T-helper 9 cell (primary cell): ENCODE results near the gene HYCC1.
"Not testable (repeated sequence)": the region's sequence is repeated elsewhere in the genome, so short reads cannot be mapped to it uniquely, and the experiment has no call there.

Source experiments
- DNase-seq: peaks from one replicate; pipeline ENCODE4 v3.0.0-alpha.2; 2020
- total RNA-seq, 2 donors: gene quantifications; one replicate each; lab custom pipeline; 2026; lab: John Stamatoyannopoulos, UW

The HYCC1 gene
- total RNA-seq: 36.9 to 49.0 reads per million in 2 donors

DNA sequence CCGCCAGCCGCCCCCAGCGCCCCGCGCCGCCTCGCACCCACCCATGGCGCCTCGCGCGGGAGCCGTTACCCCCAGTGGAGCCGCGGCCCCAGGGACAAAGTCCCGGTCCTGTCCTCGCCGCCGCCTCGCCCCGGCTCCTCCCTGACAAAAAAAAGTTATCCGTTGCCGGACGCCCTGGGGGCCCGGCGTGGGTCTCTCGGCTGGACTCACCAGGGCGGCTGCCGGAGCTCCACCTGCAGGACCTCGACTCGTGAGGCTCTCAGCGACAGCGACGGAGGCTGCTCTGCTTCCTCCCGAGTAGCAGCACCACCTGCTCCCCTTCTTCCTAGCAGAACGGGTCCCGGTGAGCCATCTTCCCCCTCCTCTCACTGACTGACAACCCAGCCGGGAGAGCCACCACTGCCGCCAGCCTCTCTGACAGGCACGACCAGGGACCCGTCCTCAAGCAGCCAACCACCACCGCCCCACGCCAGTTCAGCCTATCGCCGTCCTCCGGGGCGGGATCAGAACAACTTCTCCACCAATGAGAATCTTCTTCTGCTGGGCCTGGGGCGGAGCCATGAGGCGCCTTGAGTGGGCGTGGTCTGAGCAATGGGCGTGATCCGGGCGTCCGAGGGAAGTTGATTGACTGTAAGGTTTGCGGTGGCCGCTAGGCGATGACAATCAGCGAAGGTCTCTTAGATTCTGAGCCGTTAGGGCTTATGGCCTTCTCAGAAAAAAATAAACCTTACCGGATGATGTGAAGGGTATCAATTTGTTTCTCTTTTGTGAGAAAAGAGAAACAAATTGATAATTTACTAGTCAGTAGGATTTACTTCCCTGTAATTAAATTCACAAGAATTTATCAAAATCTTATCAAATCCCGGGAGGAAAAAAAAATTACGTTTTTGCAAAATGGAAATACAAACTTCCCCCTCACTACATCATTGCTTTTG lies at the start of gene HYCC1:
Gene HYCC1 (minus strand): TSS at position 416 of the 935 bp plus-strand sequence. CDS start 23,019 bp downstream, outside the sequence.
- DNase-seq: peak; percentile 98

DNA sequence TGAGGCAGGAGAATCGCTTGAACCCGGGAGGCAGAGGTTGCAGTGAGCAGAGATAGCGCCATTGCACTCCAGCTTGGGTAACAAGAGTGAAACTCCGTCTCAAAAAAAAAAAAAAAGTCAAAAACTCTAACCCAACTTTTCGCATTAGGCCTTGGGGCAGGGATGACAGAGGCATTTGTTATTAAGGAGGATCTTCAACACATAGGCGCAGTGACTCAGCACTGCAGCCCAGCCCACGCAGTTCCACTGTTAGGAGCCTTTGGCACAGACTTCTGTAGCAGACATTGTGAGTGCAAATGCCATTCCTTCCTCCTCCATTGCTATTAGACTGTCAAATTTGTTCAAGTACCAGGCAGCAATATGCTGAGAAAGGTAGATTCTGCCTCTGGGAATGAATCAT lies 48.5 kb upstream of the HYCC1 start:
- DNase-seq: no peak

DNA sequence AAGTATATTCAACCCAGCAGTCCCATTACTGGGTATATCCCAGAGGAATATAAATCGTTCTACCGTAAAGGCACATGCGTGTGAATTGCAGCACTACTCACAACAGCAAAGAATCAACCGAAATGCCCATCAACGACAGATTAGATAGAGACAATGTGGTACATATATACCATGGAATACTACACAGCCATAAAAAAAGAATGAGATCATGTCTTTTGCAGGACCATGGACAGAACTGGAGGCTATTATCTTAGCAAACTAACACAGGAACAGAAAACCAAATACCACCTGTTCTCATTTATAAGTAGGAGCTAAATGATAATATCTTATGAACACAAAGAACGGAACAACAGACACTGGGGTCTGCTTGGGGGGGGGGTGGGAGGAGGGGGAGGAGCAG lies 47.4 kb upstream of the HYCC1 start:
- no peak for DNase-seq

DNA sequence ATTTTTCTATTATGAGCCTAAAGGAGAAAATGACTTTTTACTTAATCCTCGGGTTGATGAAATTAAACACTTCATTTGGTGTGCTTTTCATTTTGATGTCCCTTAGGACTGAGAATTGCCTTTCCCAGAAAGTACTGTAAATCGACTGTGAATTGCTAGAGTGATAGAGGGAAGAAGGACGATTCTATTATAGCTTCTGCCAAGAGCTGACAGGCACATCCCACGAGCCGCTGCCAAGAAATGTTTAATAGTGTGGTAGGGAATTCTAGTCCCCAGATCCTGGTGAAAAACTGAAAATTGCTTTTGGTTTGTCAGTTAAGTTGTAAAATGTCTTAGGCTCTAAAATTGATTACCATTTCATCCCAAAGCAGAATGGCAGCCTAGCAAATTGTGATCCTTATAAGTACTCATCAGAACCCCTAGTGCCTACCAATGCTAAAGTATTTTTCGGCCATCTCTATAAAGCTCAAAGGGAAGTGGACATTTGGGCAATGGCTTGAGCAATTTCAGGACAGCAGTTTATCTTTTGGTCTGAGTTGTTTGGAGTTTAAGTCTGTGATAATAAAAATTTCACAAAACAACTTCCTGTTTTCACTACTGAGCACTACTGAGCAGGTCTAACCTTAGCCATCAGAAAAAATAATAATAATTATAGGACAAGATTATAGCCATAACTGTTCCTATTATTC lies 44.6 kb upstream of the HYCC1 start:
- DNase-seq: no peak

DNA sequence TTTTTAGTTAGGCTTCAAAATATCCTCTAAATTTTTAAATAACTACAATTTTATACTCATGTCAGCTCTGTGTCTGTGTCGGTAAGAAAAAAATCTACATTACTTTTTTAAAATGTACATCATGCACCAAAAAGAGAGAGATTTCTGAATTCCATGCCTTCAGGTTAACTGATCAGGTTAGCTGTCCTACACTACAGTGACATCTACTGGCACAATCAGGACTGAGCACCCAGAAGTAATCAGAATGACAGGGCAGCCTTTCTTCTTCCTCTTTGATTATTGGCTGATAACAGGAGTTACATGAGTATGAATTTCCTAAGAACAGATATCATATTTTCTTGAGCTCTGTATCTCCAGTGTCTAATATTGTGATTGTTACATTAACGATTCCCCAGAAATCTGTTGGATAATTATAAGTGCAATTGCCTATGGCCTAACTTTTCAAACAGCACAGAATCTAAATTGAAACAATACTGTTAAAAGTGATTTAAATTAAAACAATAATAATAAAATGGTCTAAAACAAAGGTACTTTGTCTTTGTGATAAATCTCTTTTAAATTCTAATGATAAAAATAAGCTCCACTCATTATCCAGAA lies 41.8 kb upstream of the HYCC1 start:
- peak; percentile 14 for DNase-seq

DNA sequence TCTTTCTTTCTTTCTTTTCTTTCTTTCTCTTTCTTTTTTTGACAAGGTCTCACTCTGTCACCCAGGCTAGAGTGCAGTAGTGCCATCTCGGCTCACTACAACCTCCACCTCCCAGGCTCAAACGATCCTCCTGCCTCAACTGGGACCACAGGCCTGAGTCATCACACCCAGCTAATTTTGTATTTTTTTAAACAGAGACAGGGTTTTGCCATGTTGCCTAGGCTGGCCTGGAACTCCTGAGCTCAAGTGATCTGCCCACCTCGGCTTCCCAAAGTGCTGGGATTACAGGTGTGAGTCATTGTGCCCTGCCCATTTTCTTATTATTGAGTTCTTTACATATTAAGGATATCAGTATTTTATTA lies 37.2 kb upstream of the HYCC1 start:
- not testable (repeated sequence) for DNase-seq

DNA sequence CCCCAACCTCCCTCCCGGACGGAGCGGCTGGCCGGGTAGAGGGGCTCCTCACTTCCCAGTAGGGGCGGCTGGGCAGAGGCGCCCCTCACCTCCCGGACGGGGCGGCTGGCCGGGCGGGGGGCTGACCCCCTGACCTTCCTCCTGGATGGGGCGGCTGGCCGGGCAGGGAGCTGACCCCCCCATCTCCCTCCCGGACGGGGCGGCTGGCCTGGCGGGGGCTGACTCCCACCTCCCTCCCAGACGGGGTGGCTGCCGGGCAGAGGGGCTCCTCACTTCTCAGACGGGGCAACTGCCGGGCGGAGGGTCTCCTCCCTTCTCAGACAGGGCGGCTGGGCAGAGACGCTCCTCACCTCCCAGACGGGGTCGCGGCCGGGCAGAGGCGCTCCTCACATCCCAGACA lies 32.4 kb upstream of the HYCC1 start:
- not testable (repeated sequence) for DNase-seq

DNA sequence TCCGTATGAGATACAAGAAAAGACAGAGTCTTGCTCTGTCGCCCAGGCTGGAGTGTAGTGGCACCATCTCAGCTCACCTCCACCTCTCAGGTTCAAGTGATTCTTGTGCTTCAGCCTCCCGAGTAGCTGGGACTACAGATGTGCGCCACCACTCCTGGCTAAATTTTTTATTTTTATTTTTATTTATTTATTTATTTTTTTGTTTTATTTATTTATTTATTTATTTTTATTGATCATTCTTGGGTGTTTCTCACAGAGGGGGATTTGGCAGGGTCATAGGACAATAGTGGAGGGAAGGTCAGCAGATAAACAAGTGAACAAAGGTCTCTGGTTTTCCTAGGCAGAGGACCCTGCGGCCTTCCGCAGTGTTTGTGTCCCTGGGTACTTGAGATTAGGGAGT lies 31.2 kb upstream of the HYCC1 start:
- DNase-seq: not testable (repeated sequence)

DNA sequence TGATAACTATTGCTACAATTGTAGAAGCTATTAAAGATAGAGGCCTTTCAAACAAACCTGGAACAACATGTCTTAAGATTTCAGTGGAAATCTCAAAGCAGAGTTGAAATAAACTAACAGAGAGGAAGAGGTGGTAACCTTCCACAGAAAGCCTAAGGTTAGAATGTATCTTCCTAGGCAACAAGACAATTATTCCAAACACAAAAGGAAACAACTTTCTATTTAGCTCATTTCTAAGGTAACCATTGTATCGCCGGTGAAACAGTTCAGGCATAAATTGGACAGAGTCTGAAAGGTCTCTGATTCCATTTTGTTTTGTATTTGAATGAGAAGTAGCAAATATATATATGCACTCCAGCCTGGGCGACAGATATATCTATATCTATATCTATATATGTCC lies 30.7 kb upstream of the HYCC1 start:
- no peak for DNase-seq

DNA sequence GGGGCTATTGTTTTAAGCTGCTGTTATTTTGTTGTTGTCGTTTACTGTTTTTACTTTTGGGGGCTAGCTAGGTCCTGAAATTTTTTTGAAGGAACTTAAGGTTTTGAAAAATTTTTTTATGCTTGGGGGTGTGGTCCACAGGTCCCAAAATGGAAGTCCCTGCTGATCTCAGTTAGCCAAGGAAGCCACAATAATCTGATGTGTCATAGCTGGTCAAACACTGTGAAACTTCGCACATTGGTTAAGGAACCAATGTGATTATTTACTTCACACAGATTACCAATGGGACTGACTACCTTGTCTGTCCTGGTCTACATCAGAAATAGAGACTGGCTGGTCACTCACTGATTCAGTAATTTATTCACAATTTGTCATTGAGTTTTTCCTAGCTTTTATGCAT lies 29.5 kb upstream of the HYCC1 start:
- DNase-seq: no peak

DNA sequence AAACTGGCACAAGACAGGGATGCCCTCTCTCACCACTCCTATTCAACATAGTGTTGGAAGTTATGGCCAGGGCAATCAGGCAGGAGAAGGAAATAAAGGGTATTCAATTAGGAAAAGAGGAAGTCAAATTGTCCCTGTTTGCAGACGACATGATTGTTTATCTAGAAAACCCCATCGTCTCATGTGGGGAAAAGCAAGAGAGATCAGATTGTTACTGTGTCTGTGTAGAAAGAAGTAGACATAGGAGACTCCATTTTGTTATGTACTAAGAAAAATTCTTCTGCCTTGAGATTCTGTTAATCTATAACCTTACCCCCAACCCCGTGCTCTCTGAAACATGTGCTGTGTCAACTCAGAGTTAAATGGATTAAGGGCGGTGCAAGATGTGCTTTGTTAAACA lies 25.7 kb upstream of the HYCC1 start:
- DNase-seq: not testable (repeated sequence)

DNA sequence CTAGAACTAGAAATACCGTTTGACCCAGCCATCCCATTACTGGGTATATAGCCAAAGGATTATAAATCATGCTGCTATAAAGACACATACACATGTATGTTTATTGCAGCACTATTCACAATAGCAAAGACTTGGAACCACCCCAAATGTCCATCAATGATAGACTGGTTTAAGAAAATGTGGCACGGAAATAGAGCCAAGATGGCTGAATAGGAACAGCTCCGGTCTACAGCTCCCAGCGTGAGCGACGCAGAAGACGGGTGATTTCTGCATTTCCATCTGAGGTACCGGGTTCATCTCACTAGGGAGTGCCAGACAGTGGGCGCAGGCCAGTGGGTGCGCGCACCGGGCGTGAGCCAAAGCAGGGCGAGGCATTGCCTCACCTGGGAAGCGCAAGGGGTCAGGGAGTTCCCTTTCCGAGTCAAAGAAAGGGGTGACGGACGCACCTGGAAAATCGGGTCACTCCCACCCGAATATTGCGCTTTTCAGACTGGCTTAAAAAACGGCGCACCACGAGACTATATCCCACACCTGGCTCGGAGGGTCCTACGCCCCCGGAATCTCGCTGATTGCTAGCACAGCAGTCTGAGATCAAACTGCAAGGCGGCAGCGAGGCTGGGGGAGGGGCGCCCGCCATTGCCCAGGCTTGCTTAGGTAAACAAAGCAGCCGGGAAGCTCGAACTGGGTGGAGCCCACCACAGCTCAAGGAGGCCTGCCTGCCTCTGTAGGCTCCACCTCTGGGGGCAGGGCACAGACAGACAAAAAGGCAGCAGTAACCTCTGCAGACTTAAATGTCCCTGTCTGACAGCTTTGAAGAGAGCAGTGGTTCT lies 21.8 kb upstream of the HYCC1 start:
- DNase-seq: not testable (repeated sequence)

DNA sequence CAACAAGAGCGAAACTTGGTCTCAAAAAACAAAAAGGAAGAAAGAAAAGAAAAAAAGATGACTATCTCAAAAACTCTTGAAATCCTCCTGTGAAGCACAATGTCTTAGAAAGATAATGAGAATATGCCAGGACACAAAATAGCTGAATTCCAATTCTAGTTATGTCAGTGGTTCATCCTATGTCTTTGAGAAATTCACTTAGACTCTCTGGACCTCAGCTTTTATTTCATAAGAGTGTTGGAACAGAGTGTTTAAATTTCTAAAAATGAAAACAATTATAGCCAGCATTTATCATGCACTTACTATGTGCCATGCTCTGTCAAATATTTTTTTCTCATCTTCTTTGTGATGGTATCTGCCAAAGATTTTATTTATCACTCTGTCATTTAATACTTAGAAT lies 13.3 kb upstream of the HYCC1 start:
- DNase-seq: no peak

DNA sequence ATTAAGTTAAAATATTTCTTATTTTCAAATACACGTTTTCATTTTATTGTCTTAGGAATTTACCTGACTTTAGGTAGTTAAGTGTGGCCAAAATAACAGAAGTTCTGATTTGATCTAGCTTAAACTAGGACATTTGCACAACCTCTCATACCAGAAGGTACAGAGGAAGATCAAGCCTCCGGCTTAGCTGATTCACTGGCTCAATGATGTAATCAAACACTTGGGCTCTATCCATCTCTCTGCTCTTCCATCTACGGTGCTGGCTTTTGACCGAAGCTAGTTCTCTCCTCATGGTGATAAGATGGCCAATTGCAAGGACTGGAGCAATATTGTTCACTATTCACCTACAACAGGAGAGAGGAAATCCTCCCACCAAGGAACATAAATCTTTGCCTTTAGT lies 12.2 kb upstream of the HYCC1 start:
- no peak for DNase-seq

DNA sequence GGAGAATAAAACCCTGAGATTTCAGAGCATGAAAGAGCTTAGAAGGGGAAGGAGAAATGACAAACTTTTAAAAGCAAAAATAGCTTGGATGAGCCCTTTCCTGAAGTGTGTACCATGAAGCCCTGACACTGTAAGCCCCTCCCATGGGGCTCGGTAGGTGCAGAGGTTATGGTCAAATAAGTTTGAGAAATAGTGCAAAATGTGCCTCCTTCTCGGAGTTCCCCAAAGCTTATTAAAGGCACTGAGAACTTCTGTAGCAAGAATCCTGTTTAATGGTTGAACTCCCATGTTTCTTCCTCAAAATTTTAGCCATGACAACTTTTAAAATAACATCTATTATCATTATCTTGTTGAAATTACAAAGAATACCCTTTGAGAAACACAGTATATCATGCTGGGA lies 10.5 kb upstream of the HYCC1 start:
- DNase-seq: no peak

DNA sequence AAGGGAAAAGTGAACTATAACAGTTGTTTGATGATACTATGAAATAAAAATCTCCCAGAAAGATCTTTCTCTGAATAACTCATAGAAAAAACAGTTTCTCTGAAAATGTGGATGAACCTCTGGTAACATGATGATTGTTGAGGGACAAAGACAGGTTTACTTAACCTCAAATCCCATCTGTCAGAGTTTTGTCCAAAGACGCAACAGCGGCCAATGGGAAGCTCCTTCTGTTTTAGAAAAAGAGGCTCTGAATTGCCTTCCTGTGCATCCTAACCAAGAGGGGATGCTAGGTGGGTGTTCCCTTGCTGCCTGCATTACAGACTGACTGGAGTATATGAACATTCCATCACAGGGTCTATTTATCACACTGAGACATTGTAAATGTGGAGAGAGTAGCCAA lies 8.9 kb upstream of the HYCC1 start:
- no peak for DNase-seq

DNA sequence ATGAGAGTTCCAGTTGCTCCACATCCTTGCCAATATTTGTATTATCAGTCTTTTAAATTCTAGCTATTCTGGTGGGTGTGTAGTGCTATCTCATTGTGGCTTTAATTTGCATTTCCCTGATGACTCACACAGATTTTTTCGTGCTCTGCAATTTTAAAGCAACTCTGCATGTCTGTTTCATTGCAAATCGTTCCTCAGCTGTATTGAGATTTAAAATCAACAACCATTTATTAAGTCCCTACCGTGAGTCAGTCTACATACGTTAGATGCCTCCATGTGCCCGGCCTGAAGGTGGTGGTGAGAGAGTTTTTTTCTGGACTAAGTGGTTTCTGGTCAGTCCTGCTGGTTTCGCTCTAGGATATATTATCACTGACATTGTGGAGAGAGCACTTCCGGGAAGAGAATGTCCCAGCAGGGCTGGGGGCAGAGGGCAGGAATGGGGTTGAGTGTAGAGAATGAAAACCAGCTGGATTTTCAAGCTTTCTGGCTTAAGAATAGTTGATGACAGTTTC lies 8.4 kb upstream of the HYCC1 start:
- no peak for DNase-seq

DNA sequence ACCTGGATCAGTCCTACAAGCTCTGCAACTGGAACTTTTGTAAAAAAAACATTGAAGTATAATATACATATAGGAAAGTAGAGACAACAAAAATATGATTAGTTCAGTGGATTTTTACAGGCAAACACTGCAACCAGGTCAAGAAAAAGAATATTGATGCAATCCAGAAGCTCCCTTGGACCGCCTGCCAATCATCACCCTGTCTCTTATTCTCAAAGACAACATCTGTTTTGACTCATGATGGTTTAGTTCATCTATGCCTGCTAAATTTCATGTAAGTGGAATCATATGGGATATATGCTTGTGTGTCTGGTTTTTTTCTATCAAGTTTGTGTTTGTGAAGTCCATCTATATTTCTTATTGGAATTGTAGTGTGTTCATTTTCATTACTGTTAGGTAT lies 7.7 kb upstream of the HYCC1 start:
- DNase-seq: no peak

DNA sequence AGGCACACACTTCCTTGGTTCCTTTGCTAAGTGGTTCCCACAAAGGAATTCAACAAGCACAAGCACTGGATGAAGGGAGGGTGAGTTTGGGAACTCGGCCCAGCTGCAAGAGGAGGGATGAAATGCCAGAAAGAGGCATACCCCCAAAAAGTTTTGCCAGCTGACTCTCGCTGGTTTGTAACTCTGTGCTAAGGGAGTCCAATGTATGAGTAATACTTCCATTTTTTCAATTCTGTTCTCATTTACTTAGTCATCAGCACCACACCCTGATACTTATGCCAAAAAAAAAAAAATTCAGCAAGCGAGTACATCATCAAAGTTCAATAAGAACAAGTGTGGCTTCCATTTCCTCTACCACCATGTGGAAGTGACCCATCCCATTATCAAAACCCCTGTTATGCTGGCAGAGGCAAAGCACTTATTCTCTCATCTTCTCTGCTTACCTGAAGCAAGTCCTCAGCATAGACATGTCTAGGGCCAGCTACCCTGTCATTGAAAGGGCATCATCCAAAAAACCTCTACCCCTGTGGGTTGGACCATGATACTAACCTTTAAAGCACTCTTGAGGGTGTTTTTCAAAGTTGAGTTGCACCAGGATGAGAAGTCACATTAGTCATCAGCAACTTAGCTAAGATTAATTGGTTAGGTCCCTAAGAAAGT lies 6.9 kb upstream of the HYCC1 start:
- DNase-seq: no peak

DNA sequence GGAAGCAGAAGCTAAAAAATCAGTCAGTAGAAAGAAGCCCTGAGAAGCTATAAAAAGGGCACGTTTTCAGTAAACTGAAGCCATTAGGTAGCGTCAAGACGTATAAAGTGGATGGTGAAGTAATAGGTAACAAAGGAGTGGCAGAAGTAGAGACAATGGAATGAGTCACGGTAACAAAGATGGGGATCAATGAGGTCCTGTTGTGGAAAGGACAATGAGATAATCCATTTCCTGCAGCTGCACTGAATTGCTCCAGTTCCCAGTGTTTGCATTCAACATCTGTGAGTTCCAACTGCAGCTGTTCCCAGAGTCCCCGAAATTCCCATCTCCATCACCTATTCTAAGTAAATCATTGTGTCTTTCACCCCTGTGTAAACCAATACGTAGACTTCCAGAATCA lies 4.8 kb upstream of the HYCC1 start:
- no peak for DNase-seq

DNA sequence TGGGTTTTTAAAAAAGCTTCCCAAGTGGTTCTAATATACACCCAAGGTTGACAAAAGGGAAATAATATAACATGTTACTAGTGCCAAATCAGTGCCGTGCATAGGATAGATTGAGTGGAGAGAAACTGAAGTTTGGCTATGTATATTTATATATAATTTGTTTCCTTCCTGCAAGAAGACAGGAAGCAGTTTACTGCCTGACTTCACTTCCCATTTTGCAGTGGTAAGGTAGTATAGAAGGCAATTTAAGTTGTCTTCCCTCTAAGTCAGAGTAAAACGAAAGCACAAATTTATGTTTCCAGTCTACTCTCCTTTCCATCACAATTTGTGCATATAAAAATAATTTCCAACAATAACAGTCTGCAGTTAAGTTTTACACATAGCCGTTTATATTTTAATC lies 3.4 kb upstream of the HYCC1 start:
- no peak for DNase-seq
